IPS DF 19.7 (cell line): ENCODE results near the gene HIGD1B.
A peak's percentile ranks its signal among the peaks of the same experiment; 100 is the strongest.
"Not testable (repeated sequence)": the region's sequence is repeated elsewhere in the genome, so short reads cannot be mapped to it uniquely, and the experiment has no call there.

Source experiments
- DNase-seq: peaks from one replicate; pipeline ENCODE4 v3.0.0-alpha.2; 2013; ENCODE audit warnings: low read depth, low spot score

HIGD1B gene

DNA sequence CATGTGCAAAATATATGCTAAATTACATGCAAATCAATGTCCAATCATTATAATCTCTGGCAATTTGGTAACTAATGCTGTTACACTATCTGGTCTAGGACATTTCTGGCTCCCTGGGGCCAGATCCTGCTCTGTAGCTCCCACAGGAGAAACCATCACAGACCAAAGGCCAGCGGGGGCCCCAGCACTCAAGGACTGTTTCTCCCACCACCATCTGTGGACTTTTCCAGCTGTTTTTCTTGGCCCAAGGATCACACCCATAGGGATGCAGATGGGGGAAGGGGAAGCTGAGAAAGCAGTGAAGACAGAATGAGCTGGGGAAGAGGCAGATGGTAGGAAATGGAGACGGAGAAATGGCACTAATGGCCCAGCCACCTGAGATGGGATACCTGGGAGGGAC, at the start of gene HIGD1B:
TSS of gene HIGD1B (plus strand) at position 298 of the 400 bp plus-strand sequence. CDS start 270 bp downstream, outside the sequence.
- DNase-seq, result no peak

DNA sequence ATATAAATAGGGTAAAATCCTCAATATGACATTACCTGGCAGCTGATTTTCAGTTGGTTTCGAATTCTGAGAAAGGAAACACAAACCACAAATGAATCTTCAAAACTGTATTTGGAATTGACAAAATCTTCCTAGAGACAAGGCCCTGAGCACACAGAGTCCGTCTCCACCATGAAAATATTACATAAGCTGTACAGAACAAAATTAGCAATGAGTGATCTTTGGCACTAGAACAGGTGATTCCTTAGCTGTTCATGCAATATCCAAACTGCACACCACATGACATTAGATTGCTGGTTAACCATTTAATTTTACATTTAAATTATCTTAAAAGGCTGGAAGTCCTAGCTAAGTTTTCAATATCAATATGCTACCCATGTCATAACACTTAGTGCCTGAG, 49.3 kb upstream of the HIGD1B start:
- no peak for DNase-seq

DNA sequence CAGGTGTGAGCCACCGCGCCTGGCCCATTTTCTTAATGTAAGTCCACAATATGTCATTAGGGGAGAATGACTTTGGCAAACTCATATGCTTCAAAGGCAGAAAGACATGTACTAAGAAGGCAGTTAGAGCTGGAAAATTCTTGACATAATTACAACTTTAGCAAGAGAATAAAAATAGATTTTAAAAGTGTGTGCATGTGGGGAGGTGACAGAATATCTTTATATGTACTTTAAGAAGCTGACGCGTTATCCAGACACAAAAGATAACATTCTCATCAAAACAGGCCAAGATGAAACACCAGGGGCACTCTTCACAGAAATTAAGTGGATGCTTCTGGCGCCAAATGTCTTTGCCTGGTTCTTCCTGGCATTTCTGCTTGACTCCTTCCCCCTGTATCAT, 45.8 kb upstream of the HIGD1B start:
- DNase-seq, result no peak

DNA sequence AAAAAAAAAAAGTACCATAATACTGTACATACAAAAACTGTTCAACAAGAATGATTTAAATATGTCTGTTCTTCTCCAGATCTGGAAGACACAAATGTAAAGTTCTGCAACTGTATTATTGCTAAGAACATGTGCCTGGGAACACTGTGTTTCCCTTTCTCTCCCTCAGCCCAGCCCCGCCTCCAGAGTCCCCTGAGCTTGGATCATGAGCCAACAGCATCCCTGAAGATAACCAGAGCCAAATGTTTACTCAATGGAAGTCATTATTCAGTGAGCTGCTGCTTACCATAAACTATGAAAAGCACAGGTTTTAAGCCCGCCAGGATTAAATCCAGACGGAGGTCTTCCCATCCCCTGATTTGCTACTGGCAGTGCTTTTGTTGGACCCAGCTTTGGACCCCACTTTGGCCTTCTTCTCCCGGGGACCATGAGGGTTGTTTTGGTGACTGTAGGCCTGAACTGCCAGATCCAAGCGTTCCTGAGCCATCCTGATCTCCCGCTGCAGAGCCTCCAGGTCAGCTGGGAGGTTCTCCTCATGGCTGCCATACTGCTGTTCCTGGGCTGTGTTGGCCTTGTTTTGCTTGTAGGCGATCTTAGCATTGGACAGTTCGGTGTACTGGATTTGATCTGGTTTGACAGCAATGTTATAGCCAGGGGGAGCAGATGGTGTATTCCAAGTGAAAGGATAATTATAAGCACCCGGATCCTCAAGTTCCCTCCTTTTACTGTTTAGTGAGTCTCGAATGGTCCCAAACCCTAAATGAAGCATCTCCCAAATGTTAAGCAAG, 43.2 kb upstream of the HIGD1B start:
- no peak for DNase-seq

DNA sequence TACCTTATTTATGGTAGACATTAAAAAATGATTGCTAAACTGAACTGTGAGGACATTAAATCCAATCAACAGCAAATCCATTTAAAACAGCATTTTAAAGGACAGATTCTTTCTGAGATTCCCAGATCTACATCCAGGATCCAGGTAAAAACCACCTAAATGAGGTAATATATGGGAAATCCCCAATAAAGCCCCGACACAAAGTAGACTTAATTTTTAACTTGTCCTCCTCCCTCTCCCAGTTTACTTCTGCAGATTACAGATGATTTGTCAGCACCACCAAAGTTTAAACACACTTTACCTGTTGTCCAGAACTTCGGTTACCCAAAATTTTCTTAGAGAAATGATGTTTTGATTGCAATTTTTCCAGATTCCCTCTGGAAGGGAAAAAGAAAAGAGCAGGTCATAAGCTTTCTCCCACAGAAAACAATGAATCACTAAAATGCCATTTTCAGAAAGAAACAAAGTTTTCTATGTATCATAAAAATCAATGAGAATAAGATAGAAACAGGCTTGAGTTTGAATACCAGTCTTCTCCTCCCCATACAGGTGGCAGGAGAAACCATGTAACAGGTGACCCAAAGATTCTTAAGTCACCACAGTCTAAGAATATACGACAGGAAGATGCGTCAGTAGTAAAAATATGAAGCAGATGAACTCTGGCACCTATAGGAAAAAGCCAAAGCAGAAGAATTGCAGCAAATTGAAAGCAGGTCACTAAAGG, 40.4 kb upstream of the HIGD1B start:
- DNase-seq, result no peak

DNA sequence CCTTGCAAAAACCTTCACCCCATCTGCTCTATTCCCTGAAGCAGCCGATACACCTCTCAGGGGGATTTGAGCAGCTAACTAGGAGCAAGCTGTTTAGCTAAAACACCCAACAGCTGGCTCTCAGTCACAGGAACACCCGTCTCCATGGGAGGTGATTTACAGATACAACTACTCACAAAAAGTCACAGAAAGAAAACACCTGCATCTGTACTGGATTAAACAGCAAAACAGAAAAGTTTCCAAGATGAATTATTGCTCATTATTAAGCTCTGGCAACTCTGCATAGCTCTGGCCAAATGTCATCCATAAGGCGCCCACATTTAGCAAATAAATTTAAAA, 39.9 kb upstream of the HIGD1B start:
- DNase-seq, result no peak

DNA sequence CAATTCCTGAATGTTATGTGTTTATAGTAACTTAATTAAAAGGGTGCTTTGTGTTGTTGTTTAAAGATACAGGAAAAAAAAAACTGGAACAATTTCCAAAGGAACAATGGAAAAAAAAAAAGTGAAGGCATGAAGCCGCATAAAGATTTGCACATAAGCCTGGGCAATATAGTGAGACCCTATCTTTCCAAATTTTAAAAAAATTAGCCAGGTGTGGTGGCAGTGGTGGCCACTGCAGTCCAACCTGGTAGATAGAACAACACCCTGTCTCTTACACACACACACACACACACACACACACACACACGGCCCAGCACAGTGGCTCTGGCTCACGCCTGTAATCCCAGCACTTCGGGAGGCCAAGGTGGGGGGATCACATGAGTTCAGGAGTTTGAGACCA, 39.5 kb upstream of the HIGD1B start:
- no peak for DNase-seq

DNA sequence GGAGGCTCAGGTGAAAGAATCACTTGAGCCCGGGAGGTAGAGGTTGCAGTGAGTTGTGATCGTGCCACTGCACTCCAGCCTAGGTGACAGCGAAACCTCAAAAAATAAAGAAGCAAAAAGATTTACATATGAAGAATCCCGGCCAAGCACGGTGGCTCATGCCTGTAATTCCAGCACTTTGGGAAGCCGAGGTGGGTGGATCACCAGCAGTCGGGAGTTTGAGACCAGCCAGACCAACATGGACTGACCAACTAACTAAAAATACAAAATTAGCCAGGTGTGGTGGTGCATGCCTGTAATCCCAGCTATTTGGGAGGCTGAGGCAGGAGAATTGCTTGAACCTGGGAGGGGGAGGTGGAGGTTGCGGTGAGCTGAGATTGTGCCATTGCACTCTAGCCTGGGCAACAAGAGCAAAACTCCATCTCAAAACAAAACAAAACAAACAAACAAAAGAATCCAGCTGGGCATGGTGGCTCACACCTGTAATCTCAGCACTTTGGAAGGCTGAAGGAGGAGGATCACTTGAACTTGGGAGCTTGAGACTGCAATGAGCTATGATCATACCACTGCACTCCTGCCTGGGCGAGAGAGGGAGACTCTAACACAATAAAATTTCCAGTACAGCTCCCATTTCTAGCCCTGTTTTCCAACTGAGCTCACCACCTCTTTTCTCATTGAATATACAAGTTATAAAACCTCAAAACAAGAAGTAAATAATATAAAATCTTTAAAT, 38.9 kb upstream of the HIGD1B start:
- not testable (repeated sequence) for DNase-seq

DNA sequence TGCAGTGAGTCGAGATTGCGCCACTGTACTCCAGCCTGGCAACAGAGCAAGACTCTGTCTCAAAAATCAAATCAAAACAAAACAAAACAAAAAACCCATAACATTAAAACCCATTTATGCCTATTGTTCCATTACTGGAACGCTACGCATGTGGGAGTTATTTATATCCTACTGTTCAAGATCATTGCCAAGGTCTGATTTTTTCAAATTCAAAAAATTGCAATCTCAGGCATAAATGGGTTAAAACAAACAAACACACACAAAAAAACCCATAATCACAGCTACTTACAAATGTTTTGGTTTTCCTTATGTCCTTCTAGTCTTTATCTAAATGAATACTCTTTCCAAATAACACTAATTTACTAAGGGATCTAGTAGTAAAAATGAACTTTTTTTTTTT, 35.4 kb upstream of the HIGD1B start:
- no peak for DNase-seq

DNA sequence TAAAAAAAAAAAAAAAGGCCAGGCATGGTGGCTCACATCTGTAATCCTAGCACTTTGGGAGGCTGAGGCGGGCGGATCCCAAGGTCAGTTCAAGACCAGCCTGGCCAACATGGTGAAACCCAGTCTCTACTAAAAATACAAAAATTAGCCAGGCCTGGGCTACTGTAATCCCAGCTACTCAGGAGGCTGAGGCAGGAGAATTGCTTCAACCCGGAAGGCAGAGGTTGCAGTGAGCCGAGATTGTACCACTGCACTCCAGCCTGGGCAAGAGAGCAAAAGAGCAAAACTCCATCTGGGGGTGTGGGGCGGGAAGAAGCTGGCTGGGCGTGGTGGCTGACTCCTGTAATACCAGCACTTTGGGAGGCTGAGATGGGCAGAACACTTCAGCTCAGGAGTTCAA, 29.2 kb upstream of the HIGD1B start:
- DNase-seq, result not testable (repeated sequence)

DNA sequence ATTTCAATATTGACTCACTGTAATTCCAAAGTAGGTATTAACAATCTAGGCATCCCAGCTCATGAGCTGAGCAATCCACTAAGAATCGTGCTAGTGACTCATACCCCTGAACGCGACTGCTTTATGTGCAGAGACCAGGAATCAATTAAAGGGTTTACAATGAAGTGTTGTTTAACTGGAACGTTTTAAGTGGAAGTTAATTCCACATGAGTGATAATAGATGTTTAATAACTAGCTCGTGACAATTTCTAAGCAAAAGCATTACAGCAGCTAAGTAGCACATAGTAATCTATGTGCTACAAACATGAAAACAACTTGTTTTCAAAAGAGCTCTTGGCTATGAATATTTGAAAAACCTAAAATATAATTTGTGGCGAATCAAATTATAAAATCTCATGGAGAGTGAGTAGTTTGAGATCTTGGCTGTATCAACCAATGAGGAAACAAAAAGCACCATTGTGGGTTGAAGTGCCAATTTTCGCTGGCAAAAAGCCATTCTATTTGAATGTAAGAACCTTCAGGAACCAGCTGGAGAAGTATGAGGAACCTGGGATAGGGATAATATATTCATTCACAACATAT, 27.0 kb upstream of the HIGD1B start:
- DNase-seq, result no peak

DNA sequence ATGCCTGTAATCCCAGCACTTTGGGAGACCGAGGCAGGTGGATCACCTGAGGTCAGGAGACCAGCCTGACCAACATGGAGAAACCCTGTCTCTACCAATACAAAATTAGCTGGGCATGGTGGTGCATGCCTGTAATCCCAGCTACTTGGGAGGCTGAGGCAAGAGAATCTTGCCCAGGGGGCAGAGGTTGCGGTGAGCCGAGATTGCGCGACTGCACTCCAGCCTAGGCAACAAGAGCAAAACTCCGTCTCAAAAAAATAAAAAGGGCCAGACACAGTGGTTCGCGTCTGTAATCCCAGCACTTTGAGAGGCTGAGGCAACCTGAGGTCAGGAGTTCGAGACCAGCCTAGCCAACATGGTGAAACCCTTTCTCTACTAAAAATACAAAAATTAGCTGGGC, 22.4 kb upstream of the HIGD1B start:
- not testable (repeated sequence) for DNase-seq

DNA sequence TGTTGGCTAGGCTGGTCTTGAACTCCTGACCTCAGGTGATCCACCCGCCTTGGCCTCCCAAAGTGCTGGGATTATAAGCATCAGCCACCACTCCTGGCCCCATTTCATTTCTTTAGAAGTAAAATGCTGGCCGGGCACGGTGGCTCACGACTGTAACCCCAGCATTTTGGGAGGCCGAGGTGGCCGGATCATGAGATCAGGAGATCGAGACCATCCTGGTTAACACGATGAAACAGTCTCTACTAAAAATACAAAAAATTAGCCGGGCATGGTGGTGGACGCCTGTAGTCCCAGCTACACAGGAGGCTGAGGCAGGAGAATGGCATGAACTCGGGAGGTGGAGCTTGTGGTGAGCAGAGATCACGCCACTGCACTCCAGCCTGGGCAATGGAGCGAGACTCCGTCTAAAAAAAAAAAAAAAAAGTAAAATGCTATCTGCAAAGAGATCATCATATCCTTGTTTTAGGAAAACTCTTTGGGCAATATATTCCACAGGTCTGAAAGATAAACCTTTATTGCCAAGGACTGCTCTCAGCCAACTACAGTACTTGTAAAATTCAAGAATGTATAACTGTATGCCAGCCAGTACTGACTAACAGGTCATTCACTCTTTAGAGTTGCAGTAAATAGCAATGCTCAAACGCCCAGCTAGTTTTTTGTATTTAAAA, 21.4 kb upstream of the HIGD1B start:
- DNase-seq, result no peak

DNA sequence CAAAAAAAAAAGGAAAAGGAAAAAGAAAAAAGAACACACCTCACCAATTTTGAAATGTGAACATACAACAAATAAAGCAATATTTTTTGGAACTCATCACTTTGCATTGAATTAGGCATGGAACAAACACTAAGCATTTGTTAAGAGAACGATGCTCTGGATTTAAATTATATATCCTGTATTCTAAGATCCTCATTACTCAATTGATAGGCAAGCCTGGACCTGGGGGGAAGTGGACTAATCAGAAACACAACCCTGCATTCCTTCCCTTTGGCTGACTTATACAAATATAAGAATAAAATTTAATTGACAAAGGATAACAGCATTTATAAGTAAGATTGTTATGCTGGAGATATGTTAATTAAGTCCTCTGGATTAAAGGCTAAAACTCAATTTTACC, 19.8 kb upstream of the HIGD1B start:
- no peak for DNase-seq

DNA sequence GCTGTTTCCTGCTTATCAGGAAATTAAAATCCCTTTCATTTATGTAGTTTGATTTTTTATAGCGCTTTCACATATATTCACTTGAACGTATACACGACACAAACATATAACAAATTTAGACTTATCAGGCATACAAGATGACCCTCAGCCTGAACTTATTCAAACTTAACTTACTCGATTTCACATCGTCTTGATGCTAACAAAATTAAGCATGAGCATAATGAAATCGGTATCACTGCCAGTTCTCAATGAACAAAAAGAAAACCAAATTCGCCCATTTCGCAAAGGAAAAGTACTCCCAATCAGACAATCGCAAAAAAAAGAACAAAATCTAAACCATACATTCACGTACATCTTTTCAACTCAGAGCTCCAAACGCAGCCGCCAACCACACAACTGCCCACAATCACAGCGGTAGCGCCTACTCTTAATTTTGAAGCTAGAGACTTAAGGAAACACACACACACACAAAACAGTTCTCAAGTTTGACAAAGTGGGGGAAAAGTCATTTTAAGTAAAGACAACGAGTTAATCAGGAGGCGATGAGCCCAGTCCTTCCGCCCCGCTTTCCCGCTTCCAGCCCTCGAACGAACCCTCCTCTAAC, 18.7 kb upstream of the HIGD1B start:
- no peak for DNase-seq

DNA sequence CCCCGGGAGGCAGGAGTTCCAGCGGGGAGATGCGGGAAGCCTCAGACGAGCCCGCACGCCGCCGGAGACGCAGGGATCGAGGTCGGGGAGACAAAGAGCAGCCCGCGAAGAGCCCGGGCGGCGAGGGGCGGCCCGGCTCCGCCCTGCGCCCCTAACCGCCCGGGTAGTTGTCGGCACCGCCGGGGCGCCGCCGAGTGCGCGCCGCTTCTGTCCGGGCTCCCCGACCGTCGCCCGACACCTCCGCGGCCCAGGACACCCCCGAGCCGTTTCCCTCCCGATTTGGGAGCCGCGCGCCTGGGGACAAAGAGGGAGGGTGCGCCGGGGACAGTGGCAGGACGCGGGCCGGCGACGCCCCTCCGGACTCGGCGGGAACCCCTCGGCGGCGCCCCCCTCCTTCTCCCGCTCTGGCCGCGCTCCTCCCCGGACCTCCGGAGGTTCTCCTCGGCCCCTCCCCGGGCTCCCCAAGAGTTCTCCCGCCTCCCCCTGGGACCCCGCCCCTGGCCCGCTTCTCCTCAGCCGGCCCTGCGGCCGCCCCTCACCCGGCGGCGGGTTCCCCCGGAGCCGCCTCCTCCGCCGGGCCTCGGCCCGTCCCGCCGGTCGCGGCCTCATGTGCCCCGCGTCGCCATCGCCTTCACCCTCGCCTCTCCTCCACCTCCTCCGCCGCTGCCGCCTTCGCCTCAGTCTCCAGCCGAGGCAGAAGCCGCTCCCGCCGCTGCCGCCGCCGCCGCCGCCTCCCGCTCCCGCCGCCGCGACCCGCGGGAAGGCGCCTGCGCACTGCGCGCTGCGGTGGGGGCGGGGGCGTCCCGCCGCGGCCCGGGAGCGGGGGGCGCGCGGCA, 17.9 kb upstream of the HIGD1B start, which contains the start of gene GJC1:
TSS of gene GJC1 (minus strand) at position 765 of the 836 bp plus-strand sequence. CDS start 24,470 bp downstream, outside the sequence.
- DNase-seq, result no peak

DNA sequence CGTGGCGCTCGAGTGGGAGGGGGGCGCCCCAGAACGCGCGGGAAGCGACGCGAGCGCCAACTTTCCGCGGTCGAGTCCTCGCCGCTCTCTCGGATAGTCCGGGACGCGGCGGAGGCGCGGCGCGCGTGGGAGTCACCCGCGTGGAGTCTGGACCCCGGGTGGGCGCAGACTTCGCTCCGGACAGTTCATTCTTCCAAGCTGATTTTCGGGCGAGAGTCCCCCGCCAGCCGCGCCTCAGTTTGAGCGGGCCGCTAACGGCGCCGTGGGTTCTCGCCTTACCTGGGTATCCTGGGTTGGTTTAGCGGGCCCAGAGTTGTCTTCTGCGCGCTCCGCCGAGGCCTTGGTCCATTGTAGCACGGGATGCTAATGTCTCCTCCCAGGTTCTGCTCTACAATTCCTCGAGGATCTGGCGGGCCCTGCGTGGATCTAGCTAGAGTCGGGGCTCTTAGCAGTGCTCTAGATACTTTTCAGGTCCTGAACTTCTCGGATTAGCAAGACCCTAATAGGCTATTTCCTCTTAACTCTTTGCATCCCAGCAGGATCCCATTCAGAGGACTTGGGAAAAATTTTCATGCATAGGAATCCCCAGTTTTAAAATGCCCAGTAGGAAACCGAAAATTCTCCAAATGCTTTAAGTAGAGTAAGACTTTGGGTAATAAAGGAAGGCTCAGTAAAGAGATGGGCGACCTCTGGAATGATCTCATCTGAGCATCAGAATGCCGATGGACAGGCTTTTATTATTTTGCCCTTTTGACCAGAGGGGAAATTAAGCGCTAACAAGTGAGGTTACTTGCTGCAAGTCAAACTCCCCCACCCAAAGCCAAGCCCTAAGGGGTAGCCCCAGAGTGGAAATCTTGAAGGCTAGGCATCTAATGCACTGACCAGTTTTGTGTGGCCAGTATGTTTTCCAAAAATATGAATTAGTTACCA, 17.1 kb upstream of the HIGD1B start:
- DNase-seq, result peak; percentile 88

DNA sequence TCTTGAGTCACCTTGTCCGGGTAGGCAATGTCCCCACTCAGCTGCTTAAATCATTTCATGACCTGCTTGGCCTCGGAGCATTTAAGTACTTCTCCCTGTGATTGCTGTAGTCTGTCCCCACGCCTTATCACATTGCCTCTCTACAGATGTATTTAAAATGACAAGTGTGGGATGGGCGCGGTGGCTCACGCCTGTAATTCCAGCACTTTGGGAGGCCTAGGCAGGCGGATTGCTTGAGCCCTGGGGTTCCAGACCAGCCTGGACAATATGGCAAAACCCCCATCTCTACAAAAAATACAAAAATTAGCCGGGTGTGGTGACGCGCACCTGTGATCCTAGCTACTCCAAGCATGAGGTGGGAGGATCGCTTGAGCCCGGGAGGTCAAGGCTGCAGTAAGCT, 16.3 kb upstream of the HIGD1B start:
- no peak for DNase-seq

DNA sequence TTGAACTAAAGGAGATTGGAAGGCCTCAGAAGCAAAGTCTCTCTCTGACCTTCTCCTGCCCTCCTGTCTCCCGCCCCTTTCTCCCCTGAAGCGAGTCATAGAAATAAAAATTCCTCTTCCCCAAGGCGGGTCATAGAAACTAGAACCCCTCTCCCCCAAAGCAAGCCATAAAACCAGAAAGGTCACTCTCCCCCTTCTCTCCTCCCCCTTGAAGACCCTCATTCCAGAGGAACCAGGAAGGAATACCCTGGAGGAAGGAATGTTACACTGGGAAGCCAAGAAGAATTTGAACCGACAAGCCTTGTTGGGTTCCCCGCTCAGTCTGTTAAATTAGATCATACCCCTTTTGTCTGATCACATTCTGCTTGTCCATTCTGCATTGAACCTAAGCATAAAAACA, 14.9 kb upstream of the HIGD1B start:
- DNase-seq, result peak; percentile 28
